Central memory CD8-positive, alpha-beta T cell (primary cell): ENCODE data around the gene KIFC3.
A peak's percentile ranks its signal among the peaks of the same experiment; 100 is the strongest.
"Not testable (repeated sequence)": the region's sequence is repeated elsewhere in the genome, so short reads cannot be mapped to it uniquely, and the experiment has no call there.

Experiments
- ATAC-seq: fragments of 150-1000 bp; cut with Tn5 transposase; replicated peaks from 2 replicates; pipeline ENCODE4 v1.10.0; 2022; ENCODE audit warnings: mild to moderate bottlenecking, moderate FRiP score, moderate number of reproducible peaks; ENCODE audit not compliant: poor library complexity, severe bottlenecking; ENCODE audit errors: extremely low read depth
- DNase-seq, 2 donors: peaks; one replicate each; pipeline ENCODE4 v3.0.0; 2021; ENCODE audit warnings: low spot score in 2 of 2
- H3K27ac Mint-ChIP-seq: one replicate; pipeline ENCODE4 v1.8.0; 2022; ENCODE audit warnings: low read depth, mild to moderate bottlenecking, moderate library complexity, mixed read lengths
- H3K27me3 Mint-ChIP-seq: one replicate; pipeline ENCODE4 v1.8.0; 2022; ENCODE audit warnings: mixed read lengths
- H3K36me3 Mint-ChIP-seq: one replicate; pipeline ENCODE4 v1.8.0; 2022; ENCODE audit warnings: mild to moderate bottlenecking, moderate library complexity, mixed read lengths; ENCODE audit not compliant: insufficient read depth
- H3K4me1 Mint-ChIP-seq: one replicate; pipeline ENCODE4 v1.8.0; 2022; ENCODE audit warnings: mixed read lengths
- H3K4me3 Mint-ChIP-seq: one replicate; pipeline ENCODE4 v1.8.0; 2022; ENCODE audit warnings: mild to moderate bottlenecking, moderate library complexity, mixed read lengths
- H3K9me3 Mint-ChIP-seq: one replicate; pipeline ENCODE4 v1.8.0; 2022; ENCODE audit warnings: mixed read lengths

KIFC3 gene

DNA sequence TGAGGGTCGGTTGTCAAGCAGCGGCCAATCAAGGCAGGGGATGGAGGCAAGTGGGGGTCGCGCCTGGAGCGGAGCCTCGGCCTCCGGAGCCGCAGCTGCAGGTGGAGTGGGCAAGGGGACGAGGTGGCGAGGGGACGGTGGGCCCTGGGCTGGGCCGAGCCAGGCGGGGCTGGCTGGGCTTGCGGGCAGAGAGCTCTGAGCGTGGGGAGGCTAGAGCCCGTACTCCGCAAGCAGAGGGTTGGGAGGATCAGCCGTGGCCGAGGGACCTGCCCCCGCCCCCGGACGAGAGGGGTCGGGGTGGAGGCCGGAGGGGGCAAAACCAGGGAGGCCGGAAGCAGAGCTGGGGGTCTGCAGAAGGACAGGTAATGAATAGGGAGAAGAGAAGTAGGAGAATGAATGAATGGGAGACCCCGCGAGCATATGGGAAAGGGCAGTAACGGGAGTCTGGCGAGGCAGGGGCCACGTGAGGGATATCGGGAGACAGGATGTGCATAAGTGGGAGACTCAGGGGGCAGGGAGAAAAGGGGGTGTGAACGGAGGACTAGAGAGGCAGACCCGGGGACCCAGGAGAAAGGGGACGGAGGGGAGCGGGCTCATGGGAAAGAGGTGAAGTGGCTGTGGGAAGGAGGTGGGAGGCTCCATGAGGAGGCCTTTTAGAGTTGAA, 66.4 kb downstream of the KIFC3 start, which contains the start of gene KATNB1:
Gene KATNB1 (plus strand): TSS at position 16 of the 664 bp plus-strand sequence. CDS start 1,474 bp downstream, outside the sequence.
- peak; percentile 26 for ATAC-seq
- DNase-seq = no peak
- peak within 1 kb of the TSS; percentile 95 for H3K4me3 Mint-ChIP-seq
- no peaks in the 10 kb centered on the region for H3K9me3 Mint-ChIP-seq
- H3K27ac Mint-ChIP-seq = peak within 1 kb of the TSS; percentile 91
- no peaks in the 10 kb centered on the region for H3K27me3 Mint-ChIP-seq
- peaks cover 20% of the 10 kb centered on the region for H3K4me1 Mint-ChIP-seq
- peaks cover 18% of the 10 kb centered on the region for H3K36me3 Mint-ChIP-seq

DNA sequence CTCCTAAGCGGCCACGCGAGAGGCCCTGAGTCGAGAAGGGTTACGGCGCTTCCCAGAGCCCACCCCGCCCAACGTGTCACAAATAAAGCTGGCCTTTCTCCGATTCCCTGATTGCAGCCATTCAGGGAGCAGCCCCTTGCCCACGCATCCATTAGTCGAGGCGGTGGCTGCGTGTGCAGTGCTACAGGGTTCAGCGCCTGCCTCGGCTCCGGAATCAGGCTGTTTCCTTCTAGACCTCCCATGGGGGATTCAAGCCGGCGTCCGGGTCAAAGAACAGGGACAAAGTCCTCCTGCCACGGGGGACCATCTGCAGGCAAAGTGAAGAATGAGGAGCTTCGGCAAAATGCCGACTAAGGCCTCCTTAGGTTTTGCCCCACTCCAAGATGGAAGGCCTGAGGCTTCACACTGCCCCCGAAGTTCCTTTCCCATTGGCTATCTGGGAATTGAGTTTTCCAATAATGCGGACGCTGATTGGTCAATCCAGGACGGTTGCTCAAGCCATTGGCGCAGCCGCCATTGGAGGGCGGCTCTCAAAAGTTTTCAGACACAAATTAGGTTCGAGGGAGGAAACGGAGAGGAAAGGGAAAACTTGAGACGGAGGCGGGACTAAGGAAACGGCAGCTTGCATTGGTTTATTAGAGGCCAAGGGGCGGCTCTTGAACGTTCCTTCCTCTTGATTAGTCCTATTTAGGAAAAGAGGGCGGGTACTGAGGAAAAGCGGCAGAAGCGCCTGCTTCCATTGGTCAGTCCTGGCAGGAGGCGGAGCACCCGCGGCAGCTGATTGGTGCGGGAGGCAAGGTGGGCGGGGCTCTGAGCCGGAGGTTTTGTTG, 67.2 kb downstream of the KIFC3 start:
- Mint-ChIP-seq H3K27ac (peak overlapping the region; percentile 91), H3K4me3 (peak overlapping the region; percentile 95), H3K36me3 (peaks cover 18% of the 10 kb centered on the region), H3K27me3 (no peaks in the 10 kb centered on the region), H3K9me3 (no peaks in the 10 kb centered on the region), H3K4me1 (peaks cover 20% of the 10 kb centered on the region)
- peak; percentile 87 for ATAC-seq
- DNase-seq = peak; percentile 95 to 98

DNA sequence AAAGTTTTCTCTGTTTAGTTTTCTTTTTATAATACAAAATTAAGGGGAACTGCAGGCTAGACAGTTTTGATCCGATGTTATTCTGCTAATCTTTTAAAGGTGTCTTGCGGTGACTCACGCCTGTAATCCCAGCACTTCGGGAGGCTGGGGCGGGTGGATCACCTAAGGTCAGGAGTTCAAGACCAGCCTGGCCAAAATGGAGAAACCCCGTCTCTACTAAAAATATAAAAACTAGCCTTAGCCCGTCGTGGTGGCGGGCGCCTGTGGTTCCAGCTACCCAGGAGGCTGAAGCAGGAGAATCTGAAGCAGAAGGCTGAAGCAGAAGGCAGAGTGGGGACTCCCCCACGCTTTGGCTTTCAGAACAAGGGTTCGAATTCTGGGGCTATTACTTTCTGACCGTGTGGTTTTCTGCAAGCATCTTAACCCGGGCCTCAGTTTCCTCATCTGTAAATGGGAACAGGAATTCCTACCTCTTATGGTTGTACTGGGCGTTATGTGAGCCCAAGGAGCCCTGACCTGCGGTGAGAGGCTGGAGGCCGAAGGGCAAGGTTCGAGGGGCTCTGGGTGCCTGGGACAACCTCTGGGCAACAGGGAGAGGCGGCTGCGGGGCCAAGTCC, 67.9 kb downstream of the KIFC3 start:
- ATAC-seq (no peak), DNase-seq (no peak)
- Mint-ChIP-seq H3K27ac (peak overlapping the region; percentile 91), H3K9me3 (no peaks in the 10 kb centered on the region), H3K27me3 (no peaks in the 10 kb centered on the region), H3K4me1 (peaks cover 20% of the 10 kb centered on the region), H3K4me3 (peak overlapping the region; percentile 95), H3K36me3 (peaks cover 18% of the 10 kb centered on the region)

DNA sequence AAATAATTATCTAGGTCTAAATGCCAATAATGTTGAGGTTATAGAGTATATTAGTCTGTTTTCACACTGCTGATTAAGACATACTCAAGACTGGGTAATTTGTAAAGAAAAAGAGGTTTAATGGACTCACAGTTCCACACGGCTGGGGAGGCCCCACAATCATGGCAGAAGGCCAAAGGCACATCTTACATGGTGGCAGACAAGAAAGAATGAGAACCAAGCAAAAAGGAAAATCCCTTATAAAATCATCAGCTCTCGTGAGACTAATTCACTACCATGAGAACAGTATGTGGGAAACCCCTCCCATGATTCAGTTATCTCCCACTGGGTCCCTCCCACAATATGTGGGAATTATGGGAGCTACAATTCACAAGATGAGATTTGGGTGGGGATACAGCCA, 69.6 kb downstream of the KIFC3 start:
- no peak for ATAC-seq
- Mint-ChIP-seq H3K4me1 (peaks cover 20% of the 10 kb centered on the region), H3K4me3 (peak overlapping the region; percentile 57), H3K27me3 (no peaks in the 10 kb centered on the region), H3K36me3 (peaks cover 15% of the 10 kb centered on the region), H3K27ac (peak overlapping the region; percentile 33), H3K9me3 (peaks cover 5% of the 10 kb centered on the region)
- no peak for DNase-seq

GRCh38 chr16:57732037-57732436, 70.3 kb downstream of the KIFC3 start:
- Mint-ChIP-seq H3K4me3 (no peak overlapping the region), H3K27me3 (no peaks in the 10 kb centered on the region), H3K9me3 (peaks cover 5% of the 10 kb centered on the region), H3K36me3 (peaks cover 15% of the 10 kb centered on the region), H3K4me1 (peaks cover 20% of the 10 kb centered on the region), H3K27ac (no peak overlapping the region)
- ATAC-seq = no peak
- no peak for DNase-seq

DNA sequence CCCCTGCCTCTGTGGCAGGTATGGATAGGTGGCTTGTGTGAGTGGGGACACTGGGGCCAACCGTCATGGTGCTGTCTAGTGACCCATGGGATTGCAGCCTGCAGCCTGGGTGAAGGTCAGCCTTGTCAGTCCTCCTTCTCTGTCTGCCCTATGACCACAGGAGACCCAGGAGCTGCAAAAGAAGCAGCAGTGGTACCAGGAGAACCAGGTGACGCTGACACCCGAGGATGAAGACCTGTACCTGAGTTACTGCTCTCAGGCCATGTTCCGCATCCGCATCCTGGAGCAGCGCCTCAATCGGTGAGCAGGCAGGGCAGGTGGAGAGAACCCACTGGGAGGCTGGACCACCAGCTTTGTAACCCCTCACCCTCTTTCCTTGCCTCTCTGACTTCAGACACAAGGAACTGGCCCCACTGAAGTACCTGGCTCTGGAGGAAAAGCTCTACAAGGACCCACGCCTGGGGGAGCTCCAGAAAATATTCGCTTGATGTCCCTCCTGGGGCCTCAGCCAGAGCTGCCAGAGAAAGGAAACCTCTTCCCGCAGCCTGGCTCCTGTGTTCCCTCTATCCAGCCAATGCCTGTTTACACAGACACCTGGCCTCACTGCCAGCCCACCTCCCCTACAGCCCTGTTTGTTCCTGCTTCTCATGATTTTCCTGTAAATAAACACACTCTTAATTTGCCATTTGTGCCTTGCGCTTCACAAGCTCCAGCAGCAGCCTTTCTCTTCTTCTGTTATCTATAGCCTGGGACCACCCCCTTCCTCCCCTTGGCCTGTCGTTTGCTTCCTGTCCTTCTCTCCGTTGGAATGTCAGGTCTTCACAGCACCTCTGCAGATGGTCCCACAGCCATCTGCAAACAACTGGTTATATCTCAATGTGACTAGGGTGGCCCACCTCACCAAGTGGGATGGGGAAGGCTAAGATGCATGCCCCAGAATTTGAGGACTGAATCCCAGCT, 71.2 kb downstream of the KIFC3 start:
- peaks cover 5% of the 10 kb centered on the region for H3K9me3 Mint-ChIP-seq
- H3K36me3 Mint-ChIP-seq = peaks cover 12% of the 10 kb centered on the region
- H3K4me3 Mint-ChIP-seq = no peak overlapping the region
- peaks cover 11% of the 10 kb centered on the region for H3K4me1 Mint-ChIP-seq
- H3K27ac Mint-ChIP-seq = no peak overlapping the region
- H3K27me3 Mint-ChIP-seq = no peaks in the 10 kb centered on the region
- no peak for DNase-seq
- ATAC-seq = no peak

DNA sequence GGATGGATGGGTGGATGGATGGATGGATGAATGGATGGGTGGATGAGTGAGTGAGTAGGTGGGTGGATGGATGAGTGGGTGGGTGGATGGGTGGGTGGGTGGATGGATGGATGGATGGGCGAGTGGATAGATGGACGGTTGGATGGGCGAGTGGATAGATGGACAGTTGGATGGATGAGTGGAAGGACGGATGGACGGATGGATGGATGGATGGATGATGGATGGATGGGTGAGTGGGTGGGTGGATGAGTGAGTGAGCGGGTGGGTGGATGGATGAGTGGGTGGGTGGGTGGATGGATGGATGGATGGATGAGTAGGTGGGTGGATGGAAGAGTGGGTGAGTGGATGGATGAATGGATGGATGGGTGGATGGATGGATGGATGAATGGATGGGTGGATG, 72.4 kb downstream of the KIFC3 start:
- ATAC-seq, H3K27me3 Mint-ChIP-seq, H3K4me1 Mint-ChIP-seq, H3K36me3 Mint-ChIP-seq, H3K4me3 Mint-ChIP-seq, DNase-seq, H3K9me3 Mint-ChIP-seq, H3K27ac Mint-ChIP-seq: not testable (repeated sequence)

DNA sequence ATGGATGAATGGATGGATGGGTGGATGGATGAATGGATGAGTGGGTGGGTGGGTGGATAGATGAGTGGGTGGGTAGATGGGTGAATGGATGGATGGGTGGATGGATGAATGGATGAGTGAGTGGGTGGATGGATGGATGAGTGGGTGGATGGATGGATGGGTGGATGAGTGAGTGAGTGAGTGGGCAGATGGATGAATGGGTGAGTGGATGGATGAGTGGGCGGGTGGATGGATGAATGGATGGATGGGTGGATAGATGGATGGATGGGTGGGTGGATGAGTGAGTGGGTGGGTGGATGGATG, 73.2 kb downstream of the KIFC3 start:
- ATAC-seq = no peak
- H3K27ac Mint-ChIP-seq = no peak overlapping the region
- peaks cover 1% of the 10 kb centered on the region for H3K36me3 Mint-ChIP-seq
- H3K4me1 Mint-ChIP-seq = no peaks in the 10 kb centered on the region
- peaks cover 5% of the 10 kb centered on the region for H3K9me3 Mint-ChIP-seq
- H3K4me3 Mint-ChIP-seq = no peak overlapping the region
- no peaks in the 10 kb centered on the region for H3K27me3 Mint-ChIP-seq
- DNase-seq = no peak

DNA sequence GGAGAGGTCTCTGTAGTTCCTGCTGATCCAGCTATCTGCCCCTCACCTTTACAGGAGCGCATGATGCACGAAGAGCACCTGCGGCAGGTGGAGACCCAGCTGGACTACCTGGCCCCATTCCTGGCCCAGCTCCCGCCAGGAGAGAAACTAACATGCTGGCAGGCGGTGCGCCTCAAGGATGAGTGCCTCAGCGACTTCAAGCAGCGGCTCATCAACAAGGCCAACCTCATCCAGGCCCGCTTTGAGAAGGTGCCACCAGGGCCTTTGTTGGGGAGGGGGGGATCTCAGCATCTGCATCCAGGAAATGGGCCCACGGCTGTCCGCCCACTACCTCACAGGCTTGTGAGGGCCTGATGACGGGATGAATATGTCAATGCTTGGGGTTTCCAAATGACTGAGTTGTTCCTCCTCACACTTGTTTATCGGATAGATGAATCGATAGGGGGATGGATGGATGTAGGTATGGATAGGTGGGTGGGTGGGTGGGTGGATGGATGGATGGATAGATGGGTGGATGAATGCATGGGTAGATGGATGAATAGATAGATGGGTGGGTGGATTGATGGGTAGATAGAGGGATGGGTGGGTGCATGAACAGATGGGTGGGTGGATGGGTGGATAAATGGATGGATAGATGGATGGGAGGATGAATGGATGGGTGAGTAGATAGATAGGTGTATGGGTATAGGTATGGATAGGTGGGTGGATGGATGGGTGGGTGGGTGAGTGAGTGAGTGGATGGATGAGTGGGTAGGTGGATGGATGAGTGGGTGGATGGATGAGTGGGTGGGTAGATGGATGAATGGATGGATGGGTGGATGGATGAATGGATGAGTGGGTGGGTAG, 73.7 kb downstream of the KIFC3 start:
- ATAC-seq = no peak
- peaks cover 5% of the 10 kb centered on the region for H3K9me3 Mint-ChIP-seq
- H3K27ac Mint-ChIP-seq = no peak overlapping the region
- DNase-seq = no peak
- no peaks in the 10 kb centered on the region for H3K27me3 Mint-ChIP-seq
- no peak overlapping the region for H3K4me3 Mint-ChIP-seq
- peaks cover 1% of the 10 kb centered on the region for H3K36me3 Mint-ChIP-seq
- no peaks in the 10 kb centered on the region for H3K4me1 Mint-ChIP-seq

- Mint-ChIP-seq H3K27me3 (no peaks in the 10 kb centered on the region), H3K4me3 (no peak overlapping the region), H3K27ac (no peak overlapping the region), H3K36me3 (no peaks in the 10 kb centered on the region), H3K9me3 (peaks cover 5% of the 10 kb centered on the region), H3K4me1 (no peaks in the 10 kb centered on the region)
- no peak for ATAC-seq
- no peak for DNase-seq
Observed at GRCh38 chr16:57727610-57728009, 74.7 kb downstream of the KIFC3 start.

GRCh38 chr16:57726433-57726947, 75.8 kb downstream of the KIFC3 start:
- ATAC-seq (no peak), DNase-seq (no peak)
- Mint-ChIP-seq H3K27me3 (no peaks in the 10 kb centered on the region), H3K27ac (no peak overlapping the region), H3K9me3 (peaks cover 5% of the 10 kb centered on the region), H3K4me3 (no peak overlapping the region), H3K4me1 (no peaks in the 10 kb centered on the region), H3K36me3 (no peaks in the 10 kb centered on the region)
